ENCODE measurements around the gene AAK1.

DNA sequence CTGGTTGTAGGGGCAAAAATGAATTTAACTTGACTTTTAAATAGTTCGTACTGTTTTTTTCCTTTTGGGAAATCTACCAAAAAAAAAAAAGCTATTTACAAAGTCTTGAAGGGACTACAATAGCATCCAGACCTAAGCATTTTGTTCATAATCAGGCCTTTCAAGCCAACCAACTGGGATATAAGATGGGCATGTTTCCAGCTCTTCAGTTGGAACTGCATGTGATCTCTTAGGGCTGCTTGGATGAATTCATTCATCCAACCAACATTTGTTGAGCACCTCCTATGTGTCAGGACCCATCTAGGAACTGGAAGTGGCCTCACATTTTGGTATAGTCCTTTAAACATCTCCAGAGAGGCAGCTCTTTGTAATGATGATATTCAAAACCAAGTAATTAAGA, 98.6 kb downstream of the AAK1 start:
- TF ChIP-seq, protein P1, sequence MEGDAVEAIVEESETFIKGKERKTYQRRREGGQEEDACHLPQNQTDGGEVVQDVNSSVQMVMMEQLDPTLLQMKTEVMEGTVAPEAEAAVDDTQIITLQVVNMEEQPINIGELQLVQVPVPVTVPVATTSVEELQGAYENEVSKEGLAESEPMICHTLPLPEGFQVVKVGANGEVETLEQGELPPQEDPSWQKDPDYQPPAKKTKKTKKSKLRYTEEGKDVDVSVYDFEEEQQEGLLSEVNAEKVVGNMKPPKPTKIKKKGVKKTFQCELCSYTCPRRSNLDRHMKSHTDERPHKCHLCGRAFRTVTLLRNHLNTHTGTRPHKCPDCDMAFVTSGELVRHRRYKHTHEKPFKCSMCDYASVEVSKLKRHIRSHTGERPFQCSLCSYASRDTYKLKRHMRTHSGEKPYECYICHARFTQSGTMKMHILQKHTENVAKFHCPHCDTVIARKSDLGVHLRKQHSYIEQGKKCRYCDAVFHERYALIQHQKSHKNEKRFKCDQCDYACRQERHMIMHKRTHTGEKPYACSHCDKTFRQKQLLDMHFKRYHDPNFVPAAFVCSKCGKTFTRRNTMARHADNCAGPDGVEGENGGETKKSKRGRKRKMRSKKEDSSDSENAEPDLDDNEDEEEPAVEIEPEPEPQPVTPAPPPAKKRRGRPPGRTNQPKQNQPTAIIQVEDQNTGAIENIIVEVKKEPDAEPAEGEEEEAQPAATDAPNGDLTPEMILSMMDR (IDR thresholded peaks at IDR 0.05), result no peak
- no peak for TF ChIP-seq EZH2 (IDR thresholded peaks at IDR 0.05)

All from neural progenitor cell (in vitro differentiated cells).